HepG2 (cell line): ENCODE measurements around the gene PROP1. TPM values are rescaled to one million over a fixed set of nuclear protein-coding genes. Genes with fewer than 3 reads are reported as not detected.

Experiments used
- EP300 ChIP-seq, 3 experiments: sonication (generic) in 1 of 3; formaldehyde crosslinking in 1 of 3; IDR thresholded peaks; 2 replicates each; pipeline versions ENCODE4 v1.5.1 to v1.6.1; 2011 to 2020; ENCODE audit warnings: low read depth in 2 of 3, low read length in 2 of 3, borderline replicate concordance in 1 of 3, improper control_type of control experiment in 1 of 3, mild to moderate bottlenecking in 1 of 3, missing genetic modification reagents in 1 of 3, moderate library complexity in 1 of 3
- JDP2 ChIP-seq: sonication (generic); formaldehyde crosslinking; IDR thresholded peaks from 2 replicates; pipeline ENCODE4 v1.8.1; 2022; ENCODE audit warnings: missing genetic modification reagents, borderline replicate concordance
- ZNF317 ChIP-seq: sonication (generic); formaldehyde crosslinking; IDR thresholded peaks from 2 replicates; pipeline ENCODE4 v1.5.0; 2020; ENCODE audit warnings: mild to moderate bottlenecking, missing genetic modification reagents
- ZNF546 ChIP-seq: sonication (generic); formaldehyde crosslinking; conservative IDR thresholded peaks from 2 replicates; pipeline ENCODE4 v1.8.1; 2023; ENCODE audit warnings: mild to moderate bottlenecking, missing genetic modification reagents
- ZNF569 ChIP-seq: sonication (generic); formaldehyde crosslinking; IDR thresholded peaks from 2 replicates; pipeline ENCODE4 v1.5.0; 2020; ENCODE audit warnings: mild to moderate bottlenecking, missing genetic modification reagents, moderate library complexity, borderline replicate concordance
- polyA plus RNA-seq, 8 experiments: library from polyadenylated mRNA; depleted of rRNA in 3 of 8; stranded (reverse) in 7 of 8; unstranded in 1 of 8; fragments of >200 nt; fragmentation: Illumina TruSeq in 4 of 8; extraction: Trizol in 4 of 8; gene quantifications; 2 replicates each; pipeline versions ENCODE4 v1.2.1 to v1.2.3, GENCODE V29; 2011 to 2016; ENCODE audit warnings: low read depth in 4 of 8, missing spikeins in 1 of 8, mixed read lengths in 1 of 8; ENCODE audit not compliant: insufficient read depth in 1 of 8
- total RNA-seq, 5 experiments: library from RNA; depleted of rRNA; stranded (reverse); fragments of >200 nt; fragmentation: Illumina TruSeq; extraction: Trizol; gene quantifications; 2 replicates each; pipeline ENCODE4 v1.2.3, GENCODE V29; 2016; ENCODE audit warnings: low read depth in 1 of 5
- TF ChIP-seq, protein P1 (sequence below): sonication (generic); formaldehyde crosslinking; IDR thresholded peaks from 2 replicates; pipeline ENCODE4 v1.4.0; 2020; ENCODE audit warnings: missing genetic modification reagents
- TF ChIP-seq, protein P2 (sequence below): sonication (generic); formaldehyde crosslinking; IDR thresholded peaks from 2 replicates; pipeline ENCODE4 v1.4.0; 2020; ENCODE audit warnings: missing genetic modification reagents, borderline replicate concordance
- TF ChIP-seq, protein P3 (sequence below): sonication (generic); formaldehyde crosslinking; IDR thresholded peaks from 2 replicates; pipeline ENCODE4 v1.5.0; 2020; ENCODE audit warnings: missing genetic modification reagents, mild to moderate bottlenecking, borderline replicate concordance
- TF ChIP-seq, protein P4 (sequence below): sonication (generic); formaldehyde crosslinking; conservative IDR thresholded peaks from 2 replicates; pipeline ENCODE4 v1.4.0; 2020; ENCODE audit warnings: missing genetic modification reagents
- TF ChIP-seq, protein P5 (sequence below): sonication (generic); formaldehyde crosslinking; IDR thresholded peaks from 2 replicates; pipeline ENCODE4 v1.5.0; 2020; ENCODE audit warnings: missing genetic modification reagents, mild to moderate bottlenecking, borderline replicate concordance
- TF ChIP-seq, protein P6 (sequence below): sonication (generic); formaldehyde crosslinking; IDR thresholded peaks from 2 replicates; pipeline ENCODE4 v1.4.0; 2020; ENCODE audit warnings: missing genetic modification reagents

PROP1 gene
- total and polyA plus RNA-seq, 2 of the 13 experiments (the other 11 are each of a cell fraction or from before 2014, with no cell fraction given): not detected

DNA sequence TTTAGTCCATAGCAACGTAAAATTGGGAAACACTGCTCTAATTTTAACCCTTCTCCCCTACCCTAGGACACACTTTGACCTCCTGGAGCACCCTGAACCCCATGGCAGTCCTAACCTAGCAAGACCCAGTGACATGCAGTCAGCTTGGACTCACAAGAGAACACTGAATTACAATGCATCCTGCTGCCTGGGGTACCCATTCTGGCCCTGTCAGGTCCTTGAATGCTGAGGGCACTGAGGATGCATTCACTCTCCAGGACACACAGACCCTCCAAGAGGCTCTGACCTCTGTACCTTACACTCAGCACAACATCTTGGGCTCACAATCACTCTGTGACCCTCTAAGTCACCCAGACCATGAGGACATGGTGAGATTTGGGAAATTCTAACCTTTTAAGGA, 1.8 kb upstream of the PROP1 start (continued):
- TF ChIP-seq, protein P1, sequence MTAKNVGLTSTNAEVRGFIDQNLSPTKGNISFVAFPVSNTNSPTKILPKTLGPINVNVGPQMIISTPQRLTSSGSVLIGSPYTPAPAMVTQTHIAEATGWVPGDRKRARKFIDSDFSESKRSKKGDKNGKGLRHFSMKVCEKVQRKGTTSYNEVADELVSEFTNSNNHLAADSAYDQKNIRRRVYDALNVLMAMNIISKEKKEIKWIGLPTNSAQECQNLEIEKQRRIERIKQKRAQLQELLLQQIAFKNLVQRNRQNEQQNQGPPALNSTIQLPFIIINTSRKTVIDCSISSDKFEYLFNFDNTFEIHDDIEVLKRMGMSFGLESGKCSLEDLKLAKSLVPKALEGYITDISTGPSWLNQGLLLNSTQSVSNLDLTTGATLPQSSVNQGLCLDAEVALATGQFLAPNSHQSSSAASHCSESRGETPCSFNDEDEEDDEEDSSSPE (CRISPR knock-in tag): no peak
- TF ChIP-seq, protein P2, sequence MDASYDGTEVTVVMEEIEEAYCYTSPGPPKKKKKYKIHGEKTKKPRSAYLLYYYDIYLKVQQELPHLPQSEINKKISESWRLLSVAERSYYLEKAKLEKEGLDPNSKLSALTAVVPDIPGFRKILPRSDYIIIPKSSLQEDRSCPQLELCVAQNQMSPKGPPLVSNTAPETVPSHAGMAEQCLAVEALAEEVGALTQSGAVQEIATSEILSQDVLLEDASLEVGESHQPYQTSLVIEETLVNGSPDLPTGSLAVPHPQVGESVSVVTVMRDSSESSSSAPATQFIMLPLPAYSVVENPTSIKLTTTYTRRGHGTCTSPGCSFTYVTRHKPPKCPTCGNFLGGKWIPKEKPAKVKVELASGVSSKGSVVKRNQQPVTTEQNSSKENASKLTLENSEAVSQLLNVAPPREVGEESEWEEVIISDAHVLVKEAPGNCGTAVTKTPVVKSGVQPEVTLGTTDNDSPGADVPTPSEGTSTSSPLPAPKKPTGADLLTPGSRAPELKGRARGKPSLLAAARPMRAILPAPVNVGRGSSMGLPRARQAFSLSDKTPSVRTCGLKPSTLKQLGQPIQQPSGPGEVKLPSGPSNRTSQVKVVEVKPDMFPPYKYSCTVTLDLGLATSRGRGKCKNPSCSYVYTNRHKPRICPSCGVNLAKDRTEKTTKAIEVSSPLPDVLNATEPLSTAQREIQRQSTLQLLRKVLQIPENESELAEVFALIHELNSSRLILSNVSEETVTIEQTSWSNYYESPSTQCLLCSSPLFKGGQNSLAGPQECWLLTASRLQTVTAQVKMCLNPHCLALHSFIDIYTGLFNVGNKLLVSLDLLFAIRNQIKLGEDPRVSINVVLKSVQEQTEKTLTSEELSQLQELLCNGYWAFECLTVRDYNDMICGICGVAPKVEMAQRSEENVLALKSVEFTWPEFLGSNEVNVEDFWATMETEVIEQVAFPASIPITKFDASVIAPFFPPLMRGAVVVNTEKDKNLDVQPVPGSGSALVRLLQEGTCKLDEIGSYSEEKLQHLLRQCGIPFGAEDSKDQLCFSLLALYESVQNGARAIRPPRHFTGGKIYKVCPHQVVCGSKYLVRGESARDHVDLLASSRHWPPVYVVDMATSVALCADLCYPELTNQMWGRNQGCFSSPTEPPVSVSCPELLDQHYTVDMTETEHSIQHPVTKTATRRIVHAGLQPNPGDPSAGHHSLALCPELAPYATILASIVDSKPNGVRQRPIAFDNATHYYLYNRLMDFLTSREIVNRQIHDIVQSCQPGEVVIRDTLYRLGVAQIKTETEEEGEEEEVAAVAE (CRISPR knock-in tag): no peak
- TF ChIP-seq EP300 (IDR thresholded peaks at IDR 0.05; ENCODE audit: low read depth in 2 of 2, low read length in 2 of 2) (no peak), EP300 (CRISPR knock-in tag; IDR thresholded peaks at IDR 0.05; ENCODE audit: borderline replicate concordance) (no peak), ZNF569 (CRISPR knock-in tag) (no peak), JDP2 (CRISPR knock-in tag) (no peak), ZNF317 (no peak), ZNF546 (CRISPR knock-in tag) (no peak)
- TF ChIP-seq, protein P3, sequence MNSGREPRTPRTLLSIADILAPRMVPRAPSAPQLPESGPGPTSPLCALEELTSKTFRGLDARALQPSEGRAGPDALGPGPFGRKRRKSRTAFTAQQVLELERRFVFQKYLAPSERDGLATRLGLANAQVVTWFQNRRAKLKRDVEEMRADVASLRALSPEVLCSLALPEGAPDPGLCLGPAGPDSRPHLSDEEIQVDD (CRISPR knock-in tag): no peak
- TF ChIP-seq, protein P4, sequence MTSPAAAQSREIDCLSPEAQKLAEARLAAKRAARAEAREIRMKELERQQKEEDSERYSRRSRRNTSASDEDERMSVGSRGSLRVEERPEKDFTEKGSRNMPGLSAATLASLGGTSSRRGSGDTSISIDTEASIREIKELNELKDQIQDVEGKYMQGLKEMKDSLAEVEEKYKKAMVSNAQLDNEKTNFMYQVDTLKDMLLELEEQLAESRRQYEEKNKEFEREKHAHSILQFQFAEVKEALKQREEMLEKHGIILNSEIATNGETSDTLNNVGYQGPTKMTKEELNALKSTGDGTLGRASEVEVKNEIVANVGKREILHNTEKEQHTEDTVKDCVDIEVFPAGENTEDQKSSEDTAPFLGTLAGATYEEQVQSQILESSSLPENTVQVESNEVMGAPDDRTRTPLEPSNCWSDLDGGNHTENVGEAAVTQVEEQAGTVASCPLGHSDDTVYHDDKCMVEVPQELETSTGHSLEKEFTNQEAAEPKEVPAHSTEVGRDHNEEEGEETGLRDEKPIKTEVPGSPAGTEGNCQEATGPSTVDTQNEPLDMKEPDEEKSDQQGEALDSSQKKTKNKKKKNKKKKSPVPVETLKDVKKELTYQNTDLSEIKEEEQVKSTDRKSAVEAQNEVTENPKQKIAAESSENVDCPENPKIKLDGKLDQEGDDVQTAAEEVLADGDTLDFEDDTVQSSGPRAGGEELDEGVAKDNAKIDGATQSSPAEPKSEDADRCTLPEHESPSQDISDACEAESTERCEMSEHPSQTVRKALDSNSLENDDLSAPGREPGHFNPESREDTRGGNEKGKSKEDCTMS (CRISPR knock-in tag): no peak
- TF ChIP-seq, protein P5, sequence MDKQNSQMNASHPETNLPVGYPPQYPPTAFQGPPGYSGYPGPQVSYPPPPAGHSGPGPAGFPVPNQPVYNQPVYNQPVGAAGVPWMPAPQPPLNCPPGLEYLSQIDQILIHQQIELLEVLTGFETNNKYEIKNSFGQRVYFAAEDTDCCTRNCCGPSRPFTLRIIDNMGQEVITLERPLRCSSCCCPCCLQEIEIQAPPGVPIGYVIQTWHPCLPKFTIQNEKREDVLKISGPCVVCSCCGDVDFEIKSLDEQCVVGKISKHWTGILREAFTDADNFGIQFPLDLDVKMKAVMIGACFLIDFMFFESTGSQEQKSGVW: no peak
- TF ChIP-seq, protein P6, sequence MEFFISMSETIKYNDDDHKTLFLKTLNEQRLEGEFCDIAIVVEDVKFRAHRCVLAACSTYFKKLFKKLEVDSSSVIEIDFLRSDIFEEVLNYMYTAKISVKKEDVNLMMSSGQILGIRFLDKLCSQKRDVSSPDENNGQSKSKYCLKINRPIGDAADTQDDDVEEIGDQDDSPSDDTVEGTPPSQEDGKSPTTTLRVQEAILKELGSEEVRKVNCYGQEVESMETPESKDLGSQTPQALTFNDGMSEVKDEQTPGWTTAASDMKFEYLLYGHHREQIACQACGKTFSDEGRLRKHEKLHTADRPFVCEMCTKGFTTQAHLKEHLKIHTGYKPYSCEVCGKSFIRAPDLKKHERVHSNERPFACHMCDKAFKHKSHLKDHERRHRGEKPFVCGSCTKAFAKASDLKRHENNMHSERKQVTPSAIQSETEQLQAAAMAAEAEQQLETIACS: no peak
